NCI-H128 (cell line): ENCODE data around the gene KMT5B.

ENCODE experiments used
- DNase-seq: peaks from one replicate; lab custom pipeline; 2025; ENCODE audit not compliant: unreplicated experiment; lab: John Stamatoyannopoulos, UW

The KMT5B gene

DNA sequence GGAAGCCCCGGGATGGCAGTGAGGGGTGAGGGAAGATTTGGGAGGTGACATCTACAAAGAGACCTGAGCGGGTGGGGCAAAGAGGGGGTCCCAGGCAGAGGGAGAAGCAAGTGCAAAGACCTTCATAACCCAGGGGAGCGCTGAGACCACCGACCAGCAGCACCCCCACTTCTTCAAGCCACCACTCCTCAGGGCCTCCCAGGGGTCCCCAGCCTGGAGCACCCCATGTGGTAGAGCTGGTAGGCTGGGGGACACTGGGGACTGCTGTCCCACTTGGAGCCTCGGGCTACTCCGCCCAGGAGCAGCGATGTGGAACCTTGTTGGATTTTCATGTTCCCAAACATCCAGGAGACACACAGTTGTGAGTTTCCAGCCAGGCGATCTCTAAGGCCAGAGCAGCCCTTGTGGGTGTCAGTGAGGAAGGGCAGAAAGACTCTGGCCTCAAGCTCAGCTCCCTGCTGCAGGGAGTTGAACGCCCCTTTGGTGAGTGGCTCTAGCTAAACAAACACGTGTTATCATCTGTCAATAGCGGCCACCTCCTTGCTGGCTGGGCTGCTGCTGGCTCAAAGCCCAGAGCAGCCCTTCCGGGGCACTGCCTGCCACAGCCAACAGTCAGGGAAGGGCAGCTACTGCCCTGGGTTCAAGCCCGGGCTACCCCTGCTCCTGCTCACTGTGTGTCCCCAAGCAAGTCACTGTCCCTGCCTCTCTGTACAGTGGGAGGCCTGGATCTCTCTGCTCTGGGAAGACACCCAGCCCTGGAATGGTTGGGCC lies 66.2 kb downstream of the KMT5B start:
- no peak for DNase-seq

- no peak for DNase-seq
Measured at GRCh38 chr11:68146010-68146540, 67.0 kb downstream of the KMT5B start.

GRCh38 chr11:68145120-68145866 lies 67.8 kb downstream of the KMT5B start:
- no peak for DNase-seq

DNA sequence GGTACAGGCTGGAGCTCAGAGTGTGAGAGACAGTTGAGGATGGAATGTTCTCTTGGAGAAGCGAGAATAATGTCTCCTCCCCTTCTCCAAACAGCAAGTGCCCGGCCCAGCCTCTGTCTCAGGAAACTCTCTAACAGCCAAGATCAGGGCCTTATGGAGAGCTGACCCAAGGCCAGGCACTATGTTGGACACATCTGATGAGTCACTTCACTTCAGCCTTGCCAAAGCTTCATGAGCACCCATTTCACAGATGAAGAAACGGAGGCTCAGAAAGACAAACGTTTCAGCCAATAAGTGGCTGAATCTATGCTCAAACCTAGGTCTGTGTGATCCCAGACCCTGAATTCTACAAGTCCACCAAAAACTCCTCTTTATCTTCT lies 69.8 kb downstream of the KMT5B start:
- DNase-seq = no peak

DNA sequence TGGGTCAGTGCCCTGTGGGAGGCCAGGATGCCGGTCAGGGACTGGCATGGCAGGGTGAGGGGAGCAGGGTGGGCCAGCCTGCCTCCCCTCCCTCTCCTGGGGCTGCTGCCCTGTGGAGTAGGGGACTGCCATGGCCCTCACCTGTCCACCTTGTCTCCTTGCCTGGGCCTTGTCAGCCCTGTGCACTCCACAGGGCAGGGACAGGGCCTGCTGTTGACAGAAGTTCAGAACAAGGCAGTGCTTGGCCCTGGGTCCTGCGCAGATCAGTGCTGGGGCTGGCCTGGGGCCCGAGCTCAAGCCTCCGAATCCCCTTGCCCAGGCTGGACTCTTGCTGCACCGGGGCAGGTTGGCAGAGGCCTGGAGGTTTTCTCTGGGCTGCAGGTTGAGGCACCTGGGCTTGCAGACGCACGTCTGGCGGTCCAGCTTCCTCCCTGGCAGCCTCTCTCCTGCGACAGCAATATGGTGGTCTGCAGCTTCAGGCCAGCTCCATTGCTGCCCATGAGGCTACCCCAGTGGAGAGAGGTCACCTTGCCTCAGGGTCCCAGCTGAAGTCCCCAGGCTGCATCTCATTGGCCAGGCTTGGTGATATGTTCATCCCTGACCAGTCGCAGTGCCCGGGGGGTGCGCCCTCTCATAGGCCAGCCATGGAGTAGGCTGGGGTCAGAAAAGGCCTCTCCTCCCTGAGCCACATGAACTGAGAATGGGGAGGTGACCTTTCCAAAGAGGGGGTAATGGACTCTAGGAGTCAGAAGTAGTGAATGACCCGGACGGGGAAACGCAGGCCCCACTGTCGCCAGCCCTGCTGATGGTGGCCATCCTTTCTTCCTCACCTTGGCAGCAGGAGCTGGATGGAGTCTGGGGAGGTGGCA lies 70.4 kb downstream of the KMT5B start:
- DNase-seq = no peak

- DNase-seq = no peak
Measured at GRCh38 chr11:68142028-68142412, 71.1 kb downstream of the KMT5B start.

GRCh38 chr11:68141246-68142027 lies 71.7 kb downstream of the KMT5B start:
- DNase-seq = no peak

DNA sequence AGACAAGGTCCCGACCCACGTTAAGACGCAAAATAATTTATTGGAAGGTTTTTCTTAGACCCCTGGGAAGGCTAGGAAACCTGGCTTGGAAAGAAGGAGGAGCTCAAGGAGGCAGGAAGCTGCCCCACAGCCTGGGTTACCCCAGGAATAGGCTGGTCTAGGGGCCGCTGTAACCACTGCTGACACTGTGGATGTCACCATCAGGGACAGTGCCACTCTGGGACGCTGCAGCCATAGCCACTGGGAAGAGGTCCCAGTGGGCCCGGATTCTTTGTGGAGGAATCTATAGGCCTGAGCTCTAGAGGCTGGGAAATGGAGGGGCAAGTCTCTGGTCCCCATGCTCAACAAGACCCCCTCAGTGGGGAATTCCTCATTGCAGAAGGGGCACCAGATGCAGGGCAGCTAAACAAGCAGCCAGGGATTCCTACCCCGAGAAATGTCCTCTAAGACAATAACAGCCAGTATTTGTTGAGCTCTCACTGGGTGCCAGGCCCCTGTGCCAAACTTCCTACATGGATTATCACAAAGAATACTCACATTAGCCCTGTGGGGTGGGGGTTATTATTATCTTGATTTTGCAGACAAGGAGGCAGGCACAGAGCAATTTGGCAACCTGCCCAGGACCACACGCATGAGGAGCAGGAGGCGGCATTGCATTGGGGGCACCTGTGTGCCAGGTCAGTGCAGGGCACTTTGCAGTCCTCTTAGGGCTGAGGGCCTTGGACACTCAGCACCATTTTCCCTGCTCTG lies 72.4 kb downstream of the KMT5B start:
- DNase-seq = peak; percentile 27

DNA sequence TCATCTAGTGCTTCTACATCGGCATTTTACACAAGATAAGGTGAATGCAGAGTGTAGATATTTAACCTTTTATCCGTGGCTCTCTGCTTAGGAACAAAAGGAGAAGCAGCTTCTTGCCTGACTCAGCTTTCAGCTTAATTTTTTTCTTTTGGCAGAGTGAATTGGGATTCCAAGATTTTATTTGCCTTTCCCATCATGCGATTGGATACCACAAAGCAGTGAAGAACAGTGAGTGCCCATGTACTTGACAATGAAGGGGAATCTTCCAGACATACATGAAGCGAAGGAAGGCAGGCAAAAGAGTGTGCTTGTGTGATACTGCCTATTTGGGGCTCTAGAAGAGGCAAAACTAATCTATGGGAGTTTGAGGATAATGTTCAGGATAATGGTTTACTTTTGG lies 74.9 kb downstream of the KMT5B start:
- DNase-seq = no peak

DNA sequence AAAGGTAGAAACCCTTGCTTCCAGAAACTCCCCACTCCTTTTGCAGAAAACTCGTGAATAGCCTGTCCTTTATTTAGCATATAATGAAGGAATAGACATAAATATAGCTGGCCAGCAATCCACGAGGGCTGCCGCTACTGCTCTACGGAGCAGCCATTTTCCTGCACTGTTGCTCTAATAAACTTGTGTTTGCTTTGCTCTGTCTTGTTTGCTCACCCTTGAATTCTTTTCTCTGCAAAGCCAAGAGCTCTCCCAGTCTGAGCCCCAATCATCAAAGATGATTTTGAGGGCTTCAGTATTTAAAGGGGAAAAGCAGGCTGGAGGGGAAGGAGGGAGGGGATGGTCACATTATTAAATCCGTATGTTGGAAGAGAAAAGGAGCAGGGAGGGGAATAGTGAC lies 75.3 kb downstream of the KMT5B start:
- no peak for DNase-seq

DNA sequence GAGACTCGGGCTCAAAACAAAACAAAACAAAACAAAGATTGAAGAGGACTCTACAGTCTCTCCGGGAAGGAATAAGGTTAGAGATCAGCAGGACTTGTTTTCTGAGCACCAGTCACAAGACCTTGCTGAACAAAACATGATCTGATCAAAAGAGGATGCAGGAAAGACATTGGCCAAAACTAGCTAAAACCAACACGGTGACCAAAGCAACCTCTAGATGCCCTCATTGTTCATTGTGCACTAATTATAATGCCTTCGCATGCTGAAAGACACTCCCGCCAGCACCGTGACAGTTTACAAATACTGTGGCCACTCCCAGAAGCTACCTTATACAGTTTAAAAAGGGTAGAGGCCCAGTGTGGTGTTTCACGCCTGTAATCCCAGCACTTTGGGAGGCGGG lies 76.2 kb downstream of the KMT5B start:
- DNase-seq = no peak

DNA sequence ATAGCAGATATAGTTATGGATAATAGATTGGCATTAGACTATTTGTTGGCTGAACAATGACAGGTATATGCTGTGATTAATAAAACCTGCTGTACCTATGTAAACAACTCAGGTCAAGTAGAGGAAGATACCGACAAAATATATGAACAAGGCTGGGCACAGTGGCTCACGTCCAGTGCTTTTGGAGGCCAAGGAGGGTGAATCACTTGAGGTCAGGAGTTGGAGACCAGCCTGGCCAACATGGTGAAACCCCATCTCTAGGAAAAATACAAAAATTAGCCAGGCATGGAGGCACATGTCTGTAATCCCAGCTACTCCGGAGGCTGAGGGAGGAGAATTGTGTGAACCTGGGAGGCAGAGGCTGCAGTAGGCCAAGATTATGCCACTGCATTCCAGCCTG lies 77.9 kb downstream of the KMT5B start:
- no peak for DNase-seq

DNA sequence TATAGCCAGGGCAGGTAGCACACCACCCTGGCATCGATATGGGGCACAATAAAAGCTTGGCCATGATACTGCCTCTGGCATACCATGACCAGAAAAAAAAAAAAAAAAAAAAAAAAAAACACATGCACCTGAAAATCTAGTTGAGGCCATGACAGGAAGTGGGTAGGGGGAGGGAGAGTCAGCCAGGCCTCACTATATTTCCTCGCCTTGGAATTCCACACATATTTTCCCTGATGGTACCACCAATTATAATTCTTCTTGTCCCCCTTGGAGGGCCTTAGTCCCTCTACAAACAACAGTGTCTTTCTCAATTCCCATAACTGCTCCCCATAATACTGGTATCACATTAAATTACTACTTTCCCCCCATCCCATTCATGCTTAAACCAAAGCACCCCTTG lies 79.3 kb downstream of the KMT5B start:
- no peak for DNase-seq

DNA sequence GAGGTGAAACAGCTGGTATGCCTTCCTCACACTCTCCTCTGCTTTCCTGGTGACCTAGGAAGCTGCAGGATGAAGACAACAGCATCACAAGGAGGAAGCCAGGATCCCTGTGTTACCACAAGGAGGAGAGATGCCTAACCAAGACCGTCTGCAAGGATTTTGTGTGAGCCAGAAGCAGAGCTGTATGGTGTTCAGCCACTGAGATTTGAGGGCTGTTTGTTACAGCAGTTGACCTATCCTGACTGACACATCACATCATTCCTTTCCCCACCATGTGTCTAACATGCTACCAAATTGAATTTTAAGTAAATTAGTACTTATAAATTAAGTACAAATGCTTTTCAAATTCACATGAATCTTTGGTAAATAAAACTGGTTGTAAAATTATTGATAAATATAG lies 83.0 kb downstream of the KMT5B start:
- no peak for DNase-seq

DNA sequence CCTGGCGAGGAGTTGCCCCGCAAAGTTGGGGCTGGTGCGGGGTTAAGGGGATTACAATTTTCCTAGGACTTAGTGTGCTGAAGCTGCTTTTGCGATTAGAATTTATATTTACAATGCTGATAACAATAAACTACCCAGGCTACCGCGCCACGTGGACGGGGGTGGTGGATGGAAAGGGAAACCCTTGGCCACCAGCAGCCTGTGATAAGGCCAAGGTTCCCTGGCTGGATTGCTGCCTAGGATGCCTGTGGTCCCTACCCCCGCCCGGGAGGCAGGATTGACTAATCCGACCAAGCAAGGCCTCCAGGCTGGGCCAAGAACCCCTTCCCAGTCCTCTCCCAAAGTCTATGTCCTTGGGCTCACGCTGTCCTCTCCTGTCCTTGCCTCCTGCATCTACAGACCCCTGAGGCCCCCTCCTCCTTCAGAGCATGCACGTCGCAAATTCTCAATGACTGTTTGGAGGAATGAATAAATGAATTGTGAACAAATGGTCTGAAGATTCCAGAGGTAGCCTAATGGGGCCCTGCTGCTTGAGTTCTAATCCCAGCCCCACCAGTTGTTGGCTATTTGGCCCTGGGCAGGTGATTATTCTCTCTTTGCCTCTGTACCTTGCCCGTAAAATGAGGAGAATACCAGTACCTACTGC lies 84.3 kb downstream of the KMT5B start:
- no peak for DNase-seq

DNA sequence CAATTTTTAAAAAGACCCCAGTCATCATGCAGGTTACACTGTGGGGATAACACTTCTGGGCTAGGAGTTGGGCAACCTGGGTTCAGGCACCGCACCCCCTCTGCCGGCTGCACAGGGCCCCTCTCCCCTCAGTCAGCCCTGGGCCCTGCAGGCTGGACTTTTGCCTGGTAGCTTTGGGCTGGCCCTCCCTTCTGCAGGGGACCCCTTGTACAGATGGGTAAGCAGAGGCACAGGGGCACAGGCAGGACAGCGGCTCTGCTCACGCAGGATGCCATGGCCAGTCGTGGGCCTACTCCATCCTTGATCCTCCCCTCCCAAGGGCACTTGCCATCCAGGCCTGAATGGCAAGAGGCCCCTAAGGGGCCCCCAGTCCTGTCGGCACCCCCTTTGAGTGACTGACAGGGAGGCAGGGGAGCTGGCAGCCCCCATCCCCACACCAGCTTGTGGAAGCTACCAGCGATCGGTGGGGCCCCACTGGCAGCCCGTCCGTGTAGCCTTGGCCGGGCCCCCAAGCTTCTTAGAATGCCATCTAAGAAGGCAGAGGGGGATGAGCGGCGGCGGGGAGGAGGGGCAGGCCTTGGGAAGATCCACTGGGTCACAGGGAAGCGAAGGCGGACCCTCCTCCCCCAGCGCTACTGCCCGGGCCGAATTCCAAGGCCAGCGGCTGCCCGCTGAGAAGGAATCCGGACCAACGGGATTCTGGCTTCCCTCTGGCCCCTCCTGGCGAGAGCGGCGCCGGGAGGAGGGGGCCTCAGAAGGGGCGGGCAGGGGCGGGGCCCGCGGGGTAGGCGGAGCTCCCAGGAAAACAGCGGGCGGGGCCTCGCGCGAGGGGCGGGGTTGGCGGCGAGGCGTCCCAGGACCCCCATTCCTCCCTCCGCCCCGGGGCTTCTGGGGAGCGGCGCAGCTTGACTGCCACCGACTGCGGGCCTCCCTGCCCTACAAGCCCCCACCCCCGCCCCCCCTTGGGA lies 85.1 kb downstream of the KMT5B start:
- DNase-seq = no peak

DNA sequence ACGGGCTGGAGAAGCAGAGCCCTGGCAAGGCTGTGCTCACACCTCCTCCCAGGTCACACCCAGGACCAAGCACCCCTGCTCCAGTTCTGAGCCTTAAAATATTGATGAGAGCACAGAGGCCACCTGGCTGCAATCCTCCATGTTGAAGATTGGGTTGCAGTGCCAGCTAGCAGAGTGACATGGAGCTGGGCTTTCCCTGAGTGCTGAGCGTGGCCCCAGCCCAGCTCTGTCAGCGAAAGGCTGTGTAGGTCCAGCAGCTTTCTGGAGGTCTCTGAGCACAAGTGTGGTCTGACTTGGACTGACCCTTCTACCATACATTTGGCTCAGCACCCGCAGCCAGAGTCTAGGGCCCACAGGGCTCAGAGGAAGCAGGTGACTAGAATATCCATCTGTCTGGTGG lies 87.9 kb downstream of the KMT5B start:
- no peak for DNase-seq

DNA sequence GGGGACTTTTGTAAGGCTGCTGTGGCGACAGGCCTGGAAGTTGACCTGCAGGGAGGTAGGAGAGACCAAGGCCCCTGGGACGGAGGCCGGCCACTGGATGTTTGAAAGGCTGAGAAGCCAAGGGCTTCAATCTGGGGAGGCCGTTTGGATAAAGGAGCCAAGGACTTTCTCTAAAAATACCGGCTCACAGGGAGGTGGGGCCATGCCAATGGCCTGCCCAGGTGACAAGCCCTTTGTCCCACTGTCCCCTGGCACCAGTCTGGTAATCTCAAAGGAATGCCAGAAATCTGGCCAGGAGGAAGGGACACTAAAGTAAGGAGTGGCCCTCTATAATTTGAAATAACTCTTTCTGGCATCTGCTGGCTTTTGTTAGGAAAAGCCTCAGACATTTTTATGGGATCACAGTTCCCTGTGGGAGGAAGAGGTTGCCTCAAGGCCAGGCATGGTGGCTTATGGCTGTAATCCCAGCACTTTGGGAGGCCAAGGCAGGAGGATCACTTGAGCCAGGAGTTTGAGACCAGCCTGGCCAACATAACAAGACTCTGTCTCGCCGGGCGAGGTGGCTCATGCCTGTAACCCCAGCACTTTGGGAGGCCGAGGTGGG lies 90.1 kb downstream of the KMT5B start:
- DNase-seq = no peak
